Measurements from ENCODE around the gene FAM241A. TPM values are rescaled to one million over a fixed set of nuclear protein-coding genes. Genes with fewer than 3 reads are reported as not detected.

The FAM241A gene
- total RNA-seq, 2 experiments from 2014 or later = 1.2 to 1.3 TPM

DNA sequence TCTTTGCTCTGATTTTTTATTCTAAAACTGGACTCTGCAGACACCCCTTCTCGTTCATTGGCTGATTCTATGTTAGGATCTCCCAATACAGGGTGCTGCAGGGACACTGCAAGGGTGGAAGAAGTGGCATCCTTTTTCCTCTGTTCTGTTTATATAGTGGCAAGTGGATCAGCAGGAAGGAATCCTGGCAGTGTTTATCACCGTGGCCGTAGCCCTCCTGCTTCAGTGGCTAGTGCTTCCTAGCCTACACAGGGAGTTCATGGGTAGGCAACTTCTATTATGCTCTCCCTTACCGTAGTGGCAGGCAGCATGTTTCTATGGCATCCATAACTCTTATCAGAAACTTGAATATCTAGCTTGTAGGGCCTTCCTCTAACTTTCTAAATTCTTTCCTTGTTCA lies 79.9 kb downstream of the FAM241A start:
- Mint-ChIP-seq H3K4me3 (no peak overlapping the region), H3K36me3 (ENCODE audit: low read depth) (no peaks in the 10 kb centered on the region), H3K4me1 (ENCODE audit: low read depth) (peaks cover 15% of the 10 kb centered on the region), H3K9me3 (ENCODE audit: insufficient read depth) (peaks cover 4% of the 10 kb centered on the region), H3K27ac (no peak overlapping the region), H3K27me3 (ENCODE audit: low read depth) (peaks cover 8% of the 10 kb centered on the region)
- ATAC-seq (no peak), DNase-seq (no peak)
- CTCF ChIA-PET = interaction anchor here (0.8 to 1.3 kb wide), 3 partner anchors 9 to 78 kb away, joined by 4 to 5 read pairs (median 4); no protein-coding TSS in a partner anchor
- POLR2A ChIA-PET = no interaction called here

DNA sequence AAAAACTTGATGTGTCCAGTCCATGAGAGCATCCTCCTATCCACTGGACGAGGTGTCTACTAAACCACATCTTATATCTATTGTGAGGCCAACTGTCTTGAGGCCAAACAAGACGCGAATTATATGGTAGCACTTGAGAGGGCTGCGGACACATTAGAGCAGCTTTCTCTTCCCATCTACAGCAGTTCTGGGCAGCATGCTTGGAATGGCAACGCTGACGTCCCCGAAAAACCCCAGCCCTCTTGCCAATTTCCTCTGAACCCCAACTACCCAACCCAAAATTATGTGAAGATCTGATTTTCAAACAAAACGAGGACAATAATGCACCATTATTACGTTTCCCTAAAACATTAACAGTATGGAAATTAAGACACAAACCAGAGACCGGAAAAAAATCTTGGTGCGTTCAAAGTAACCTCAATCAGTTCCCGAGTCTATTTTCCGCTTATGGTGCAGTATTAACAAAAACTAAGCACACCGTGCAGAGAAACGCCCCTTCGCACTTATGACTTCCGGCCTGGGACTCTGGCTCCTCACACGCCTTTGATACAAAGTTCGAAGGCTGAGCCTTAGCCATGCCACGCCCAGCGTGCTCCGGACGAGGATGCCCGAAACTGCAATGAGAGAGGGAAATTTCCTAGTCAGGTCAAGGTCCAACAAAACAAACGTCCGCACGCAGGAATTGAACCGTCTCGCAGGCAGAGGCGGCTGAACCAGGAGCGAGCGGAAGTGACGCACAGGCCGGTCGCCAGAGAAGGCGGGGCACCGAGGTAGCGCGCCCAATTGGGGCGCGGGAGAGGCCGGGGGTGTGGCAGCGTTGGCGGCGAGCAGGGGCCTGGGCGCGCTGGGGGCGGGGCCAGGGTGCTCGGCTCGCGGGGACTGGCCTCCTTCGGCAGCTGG lies 85.9 kb downstream of the FAM241A start:
- ATAC-seq = peak; percentile 93
- POLR2A ChIA-PET = interaction anchor here (0.8 to 2.7 kb wide), 2 partner anchors 55 to 68 kb away, joined by 3 to 17 read pairs; partner anchors contain the start of gene TIFA
- DNase-seq = peak; percentile 97
- H3K27me3 Mint-ChIP-seq (ENCODE audit: low read depth) = peaks cover 5% of the 10 kb centered on the region
- H3K36me3 Mint-ChIP-seq (ENCODE audit: low read depth) = peaks cover 4% of the 10 kb centered on the region
- peaks cover 35% of the 10 kb centered on the region for H3K4me1 Mint-ChIP-seq (ENCODE audit: low read depth)
- H3K9me3 Mint-ChIP-seq (ENCODE audit: insufficient read depth) = no peaks in the 10 kb centered on the region
- H3K4me3 Mint-ChIP-seq = peak overlapping the region; percentile 84
- CTCF ChIA-PET = interaction anchor here (1.8 to 4.1 kb wide), 3 partner anchors 17 to 131 kb away, joined by 9 to 88 read pairs (median 10); no protein-coding TSS in a partner anchor
- peak overlapping the region; percentile 99 for H3K27ac Mint-ChIP-seq

GRCh38 chr4:112231779-112232713 lies 86.8 kb downstream of the FAM241A start, which contains the start of gene AP1AR:
TSS of gene AP1AR (plus strand) at chr4:112231787. CDS start at chr4:112232092, 305 bp downstream.
- H3K9me3 Mint-ChIP-seq (ENCODE audit: insufficient read depth) = no peaks in the 10 kb centered on the region
- peak within 1 kb of the TSS; percentile 99 for H3K27ac Mint-ChIP-seq
- POLR2A ChIA-PET = interaction anchor here (0.8 to 2.7 kb wide), 2 partner anchors 54 to 67 kb away, joined by 3 to 17 read pairs; partner anchors contain the start of gene TIFA
- peaks cover 4% of the 10 kb centered on the region for H3K36me3 Mint-ChIP-seq (ENCODE audit: low read depth)
- peak within 1 kb of the TSS; percentile 84 for H3K4me3 Mint-ChIP-seq
- CTCF ChIA-PET = interaction anchor here (0.8 to 4.3 kb wide), 15 partner anchors 9 to 292 kb away, joined by 3 to 88 read pairs (median 4); no protein-coding TSS in a partner anchor
- peak; percentile 72 for ATAC-seq
- peaks cover 3% of the 10 kb centered on the region for H3K27me3 Mint-ChIP-seq (ENCODE audit: low read depth)
- DNase-seq = peak; percentile 85
- peaks cover 35% of the 10 kb centered on the region for H3K4me1 Mint-ChIP-seq (ENCODE audit: low read depth)

DNA sequence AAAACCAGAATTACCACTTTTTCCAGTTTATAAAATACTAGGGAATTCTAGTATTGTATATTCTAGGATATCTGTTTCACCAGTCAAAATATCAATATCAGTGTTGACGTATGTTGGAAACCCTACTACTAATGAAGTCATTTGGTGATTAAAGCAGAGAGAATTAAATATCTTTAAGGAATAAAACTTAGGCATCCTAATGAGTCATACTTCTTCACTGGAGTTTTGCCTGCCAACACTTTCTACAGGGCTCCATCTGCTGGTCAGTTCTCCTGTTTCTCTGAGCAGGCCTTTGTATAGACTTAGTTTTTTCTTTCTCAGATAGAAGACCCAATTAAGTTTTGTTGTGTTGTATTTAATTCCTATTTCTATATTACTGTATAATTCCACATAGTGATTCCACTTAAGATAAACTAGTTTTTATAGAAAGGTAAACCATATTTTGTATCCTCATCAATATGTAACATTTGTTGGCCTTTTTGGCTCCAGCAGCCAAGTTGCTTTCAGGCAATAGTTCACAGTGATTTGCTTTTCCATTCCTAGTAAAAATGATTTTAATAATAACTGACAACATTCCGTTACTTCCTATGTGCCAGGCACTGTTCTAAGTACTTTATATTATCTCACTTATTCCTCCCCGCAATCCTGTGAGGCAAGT lies 89.8 kb downstream of the FAM241A start:
- DNase-seq = peak; percentile 70
- Mint-ChIP-seq H3K27ac (no peak overlapping the region), H3K4me3 (no peak overlapping the region), H3K9me3 (ENCODE audit: insufficient read depth) (no peaks in the 10 kb centered on the region), H3K27me3 (ENCODE audit: low read depth) (no peaks in the 10 kb centered on the region), H3K36me3 (ENCODE audit: low read depth) (peaks cover 4% of the 10 kb centered on the region), H3K4me1 (ENCODE audit: low read depth) (peaks cover 32% of the 10 kb centered on the region)
- no peak for ATAC-seq
- ChIA-PET POLR2A (no interaction called here), CTCF (interaction anchor here (0.7 to 4.3 kb wide), 16 partner anchors 9 to 161 kb away, joined by 3 to 88 read pairs (median 4); no protein-coding TSS in a partner anchor)

GRCh38 chr4:112236040-112236439 lies 90.8 kb downstream of the FAM241A start:
- no peaks in the 10 kb centered on the region for H3K27me3 Mint-ChIP-seq (ENCODE audit: low read depth)
- DNase-seq = no peak
- no peaks in the 10 kb centered on the region for H3K9me3 Mint-ChIP-seq (ENCODE audit: insufficient read depth)
- no peak for ATAC-seq
- H3K4me1 Mint-ChIP-seq (ENCODE audit: low read depth) = peaks cover 27% of the 10 kb centered on the region
- H3K4me3 Mint-ChIP-seq = no peak overlapping the region
- CTCF ChIA-PET = interaction anchor here (0.9 to 4.3 kb wide), 8 partner anchors 8 to 136 kb away, joined by 3 to 32 read pairs (median 4); no protein-coding TSS in a partner anchor
- POLR2A ChIA-PET = no interaction called here
- H3K27ac Mint-ChIP-seq = no peak overlapping the region
- peaks cover 4% of the 10 kb centered on the region for H3K36me3 Mint-ChIP-seq (ENCODE audit: low read depth)

GRCh38 chr4:112238833-112239232 lies 93.6 kb downstream of the FAM241A start:
- no peak for ATAC-seq
- POLR2A ChIA-PET = no interaction called here
- no peaks in the 10 kb centered on the region for H3K36me3 Mint-ChIP-seq (ENCODE audit: low read depth)
- DNase-seq = no peak
- H3K27me3 Mint-ChIP-seq (ENCODE audit: low read depth) = no peaks in the 10 kb centered on the region
- no peak overlapping the region for H3K27ac Mint-ChIP-seq
- CTCF ChIA-PET = no interaction called here
- no peak overlapping the region for H3K4me3 Mint-ChIP-seq
- H3K4me1 Mint-ChIP-seq (ENCODE audit: low read depth) = peaks cover 12% of the 10 kb centered on the region
- H3K9me3 Mint-ChIP-seq (ENCODE audit: insufficient read depth) = no peaks in the 10 kb centered on the region

Other genes with a start within 250 kb of the FAM241A start
- 10 to 100 TPM; 10.9 to 13.0 TPM for gene AP1AR, start 86.3 kb downstream of the FAM241A start, total RNA-seq
- 10 to 100 TPM; 23.8 to 24.4 TPM for gene TIFA, start 140.4 kb downstream of the FAM241A start, total RNA-seq
- 10 to 100 TPM; 11.8 to 14.1 TPM for gene ALPK1, start 151.9 kb downstream of the FAM241A start, total RNA-seq

All from activated CD8-positive, alpha-beta T cell treated with anti-CD3 and anti-CD28 coated beads, Interleukin-2, amount 10 ng/mL, durations not matched to agents 7 days and 5 days (primary cell).